ENCODE results near the gene ANKRD9.

ANKRD9 gene

DNA sequence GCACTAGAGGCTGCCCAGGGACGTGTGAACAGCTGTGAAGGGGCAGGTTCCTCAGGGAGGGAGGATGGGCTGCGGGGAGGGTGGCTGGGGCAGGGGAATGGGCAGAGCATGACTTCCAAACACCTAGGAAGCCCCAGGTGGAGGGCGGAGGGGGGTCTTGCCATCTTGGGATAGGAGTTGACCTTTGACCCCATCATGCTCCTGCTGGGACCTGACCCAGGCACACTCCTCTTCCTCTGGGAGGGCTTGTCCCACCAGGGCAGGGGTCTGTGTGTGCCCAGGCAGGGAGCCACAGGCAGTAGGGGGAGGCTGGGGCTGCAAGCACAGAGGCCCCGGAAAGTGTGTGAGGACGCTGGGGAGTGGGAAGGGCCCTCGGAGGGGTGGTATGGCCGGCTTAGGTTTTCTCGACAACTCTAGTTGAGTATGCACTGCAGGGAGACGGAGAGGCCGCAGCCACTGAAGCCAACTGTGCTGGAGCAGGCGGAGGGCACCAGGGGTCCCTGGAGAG is 3.3 kb upstream of the ANKRD9 start:
- no peak for DNase-seq (ENCODE audit: low read depth)

GRCh38 chr14:102511538-102511937 is 2.0 kb upstream of the ANKRD9 start:
- DNase-seq (ENCODE audit: low read depth), result no peak

DNA sequence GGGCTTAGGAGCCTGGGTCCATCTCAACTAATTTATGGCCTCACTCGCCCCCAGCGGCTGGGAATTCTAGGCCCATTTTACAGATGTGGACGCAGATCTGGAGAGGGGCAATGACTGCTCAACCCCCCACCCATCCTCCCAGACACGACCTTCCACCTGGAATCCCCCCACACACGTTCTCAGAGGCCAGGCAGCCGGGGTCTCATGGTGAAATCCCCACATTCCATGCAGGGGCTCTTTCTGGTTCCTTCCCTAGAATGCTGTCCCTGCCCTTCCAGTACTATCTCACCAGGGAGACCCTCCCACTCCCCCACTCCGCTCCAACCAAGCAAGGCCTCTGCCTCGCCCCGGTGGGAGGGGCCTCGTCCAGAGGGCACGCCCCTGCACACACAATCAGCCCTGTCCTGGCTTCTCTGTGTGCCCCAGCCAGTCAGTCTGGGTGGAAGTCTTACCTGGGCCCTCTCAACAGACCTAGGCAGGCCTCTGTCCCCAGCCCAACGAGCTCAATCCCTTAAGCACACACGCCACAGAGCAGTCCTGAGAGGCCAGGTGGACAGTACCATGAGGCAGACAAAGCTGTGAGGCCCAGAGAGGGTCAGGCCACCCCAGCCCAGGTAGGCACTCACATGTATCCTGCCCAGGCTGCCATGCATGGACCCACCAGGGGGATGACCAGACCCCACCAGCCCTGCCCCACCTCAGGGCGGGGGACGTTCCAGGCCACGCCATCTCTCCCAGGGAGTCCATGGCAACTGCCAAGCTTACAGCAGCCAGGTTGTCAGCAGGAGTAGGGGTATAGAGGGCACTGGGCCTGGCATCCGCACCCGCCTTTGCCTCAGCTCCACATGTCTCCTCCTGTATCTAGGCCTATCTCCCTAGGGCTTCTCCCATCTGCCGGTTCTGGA is 1.3 kb upstream of the ANKRD9 start:
- no peak for DNase-seq (ENCODE audit: low read depth)

- no peak for DNase-seq (ENCODE audit: low read depth)
Measured at GRCh38 chr14:102508774-102509745, 516 bp downstream of the ANKRD9 start.

DNA sequence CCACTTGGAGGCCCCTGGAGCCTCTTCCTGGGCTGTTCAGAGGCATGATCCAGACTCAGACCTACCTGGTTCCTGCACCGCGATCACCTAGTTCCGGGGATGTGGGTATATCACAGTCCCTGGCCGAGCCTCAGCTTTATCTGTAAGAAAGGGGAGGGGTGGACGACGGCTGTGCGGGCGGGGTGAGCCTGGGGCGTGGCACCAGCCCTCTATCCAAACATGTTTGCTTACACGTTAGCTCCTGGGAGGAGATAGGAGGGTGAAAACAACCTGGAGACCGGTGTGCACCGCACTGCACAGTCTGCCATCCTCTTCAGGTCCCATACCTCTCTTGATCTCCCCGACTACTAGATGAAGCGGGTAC is 1.2 kb downstream of the ANKRD9 start:
- DNase-seq (ENCODE audit: low read depth), result no peak

DNA sequence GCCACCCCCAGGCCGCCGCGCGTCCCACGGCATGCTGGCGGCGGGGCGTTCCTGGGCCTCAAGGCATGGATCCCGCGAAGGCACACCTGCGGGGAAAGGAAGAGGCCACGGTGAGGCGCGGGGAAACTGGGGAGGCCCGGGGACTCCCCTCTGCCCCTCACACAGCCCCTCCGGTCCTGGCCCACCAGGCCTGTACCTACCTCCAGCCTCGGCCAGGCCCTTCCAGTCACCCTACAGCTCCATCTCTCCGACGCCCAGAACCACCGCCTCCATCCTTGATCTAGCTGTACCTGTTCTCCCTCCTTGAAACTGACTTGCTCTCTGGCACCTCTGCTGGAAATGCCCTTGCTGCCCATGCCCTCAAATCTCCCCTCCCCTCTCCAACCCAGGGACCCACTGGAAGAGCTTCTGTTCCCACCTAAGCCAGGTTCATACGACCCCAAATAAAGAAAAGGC is 1.7 kb downstream of the ANKRD9 start:
- DNase-seq (ENCODE audit: low read depth), result no peak

- DNase-seq (ENCODE audit: low read depth), result no peak
Measured at GRCh38 chr14:102507081-102507856, 2.3 kb downstream of the ANKRD9 start.

DNA sequence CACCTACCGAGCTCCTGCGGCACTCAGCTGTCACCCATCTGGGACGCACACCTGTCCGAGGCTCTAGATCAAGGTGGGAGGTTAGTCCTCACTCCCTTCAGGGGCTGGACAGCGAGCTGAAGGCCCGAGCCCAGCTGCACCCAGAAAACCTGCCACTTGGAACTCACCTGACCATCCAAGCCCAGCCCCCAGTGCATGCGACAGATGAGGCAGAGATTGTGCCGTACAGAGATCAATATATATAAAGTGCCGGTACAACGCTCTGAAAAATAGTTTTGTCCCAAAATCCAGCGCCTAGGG is 3.0 kb downstream of the ANKRD9 start:
- DNase-seq (ENCODE audit: low read depth), result no peak

- DNase-seq (ENCODE audit: low read depth), result no peak
Measured at GRCh38 chr14:102505775-102506625, 3.6 kb downstream of the ANKRD9 start.

- DNase-seq (ENCODE audit: low read depth), result no peak
Measured at GRCh38 chr14:102505000-102505619, 4.5 kb downstream of the ANKRD9 start.

GRCh38 chr14:102504328-102504999 is 5.1 kb downstream of the ANKRD9 start:
- no peak for DNase-seq (ENCODE audit: low read depth)

- no peak for DNase-seq (ENCODE audit: low read depth)
Measured at GRCh38 chr14:102503641-102504327, 5.8 kb downstream of the ANKRD9 start.

- no peak for DNase-seq (ENCODE audit: low read depth)
Measured at GRCh38 chr14:102502571-102502970, 7.0 kb downstream of the ANKRD9 start.

DNA sequence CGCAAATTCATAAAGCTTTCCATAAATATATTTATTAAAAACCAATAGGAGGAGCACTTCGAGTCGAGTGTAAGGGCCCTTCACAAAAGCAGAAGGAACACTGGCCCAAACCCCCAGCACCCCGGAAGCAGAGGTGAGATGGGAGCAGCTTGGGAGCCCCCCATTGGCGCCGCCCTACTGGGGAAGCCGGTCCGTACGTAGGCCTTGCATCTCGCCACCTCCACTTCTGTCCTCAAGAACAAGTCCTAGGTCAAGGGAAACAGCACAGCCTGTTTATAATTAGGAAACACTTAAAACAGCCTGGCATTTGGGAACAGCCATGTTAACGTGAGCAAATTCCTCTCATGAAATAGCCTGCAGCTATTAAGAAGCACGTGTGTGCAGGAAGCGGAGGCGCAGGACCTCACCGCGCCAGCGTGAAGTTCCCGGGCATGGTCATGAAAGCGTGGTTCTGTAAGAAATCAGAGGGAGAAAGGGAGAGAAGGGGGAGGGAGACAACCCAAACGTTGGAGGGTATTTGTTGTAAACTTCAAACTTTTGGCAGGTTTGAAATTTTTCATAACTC is 7.7 kb downstream of the ANKRD9 start:
- no peak for DNase-seq (ENCODE audit: low read depth)

- no peak for DNase-seq (ENCODE audit: low read depth)
Measured at GRCh38 chr14:102500713-102501112, 8.9 kb downstream of the ANKRD9 start.

DNA sequence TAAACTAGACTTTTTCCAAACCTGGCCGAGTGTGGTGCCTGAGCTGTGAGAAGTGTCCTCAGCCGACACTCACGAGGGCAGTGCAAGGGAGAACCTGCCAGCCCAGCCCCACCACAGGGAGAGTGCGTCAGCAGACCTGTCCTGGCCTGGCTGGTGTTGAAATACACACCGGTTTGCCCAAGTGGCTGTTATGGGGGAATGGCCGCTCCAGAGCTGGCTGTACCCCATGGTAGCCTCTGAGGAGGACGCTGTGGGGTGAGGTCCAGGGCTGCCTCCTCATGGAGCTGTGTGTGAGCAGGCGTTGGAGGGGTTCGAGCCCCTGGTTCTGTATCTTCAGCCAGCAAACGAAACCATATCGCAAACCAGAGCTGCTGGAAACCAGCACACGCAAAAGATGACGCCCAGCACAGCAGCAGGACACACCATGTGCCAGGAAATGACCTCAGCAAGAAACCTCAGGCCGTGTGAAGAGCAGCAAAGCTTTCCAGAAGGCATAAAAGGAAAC is 9.4 kb downstream of the ANKRD9 start:
- no peak for DNase-seq (ENCODE audit: low read depth)

GRCh38 chr14:102499401-102500157 is 10.0 kb downstream of the ANKRD9 start:
- DNase-seq (ENCODE audit: low read depth), result no peak

- DNase-seq (ENCODE audit: low read depth), result no peak
Measured at GRCh38 chr14:102498678-102499265, 10.8 kb downstream of the ANKRD9 start.

All from stimulated activated CD8-positive, alpha-beta memory T cell treated with anti-CD3 and anti-CD28 coated beads, Interleukin-4, amount 100 ng/mL, for 24 hours (primary cell).